Endodermal cell (in vitro differentiated cells): ENCODE results near the gene POC1A. TPM values are rescaled to one million over a fixed set of nuclear protein-coding genes. Genes with fewer than 3 reads are reported as not detected.

Source experiments
- DNase-seq: peaks from one replicate; pipeline ENCODE4 v3.0.0-alpha.2; 2017
- H3K27ac ChIP-seq: 2 replicates; pipeline ENCODE4 v1.5.1; 2013; ENCODE audit warnings: mild to moderate bottlenecking, low read depth, low read length, moderate library complexity
- H3K27me3 ChIP-seq: 2 replicates; pipeline ENCODE4 v1.6.1; 2013; ENCODE audit warnings: mild to moderate bottlenecking, low read length, moderate library complexity; ENCODE audit not compliant: insufficient read depth, control insufficient read depth, poor library complexity, severe bottlenecking
- H3K36me3 ChIP-seq: 2 replicates; pipeline ENCODE4 v1.7.0; 2013; ENCODE audit warnings: mild to moderate bottlenecking, low read length, moderate library complexity; ENCODE audit not compliant: control insufficient read depth, insufficient read depth
- H3K4me1 ChIP-seq: one replicate; pipeline ENCODE4 v1.7.0; 2013; ENCODE audit warnings: low read length; ENCODE audit not compliant: control insufficient read depth, insufficient read depth
- H3K4me3 ChIP-seq: 2 replicates; pipeline ENCODE4 v1.5.1; 2013; ENCODE audit warnings: mild to moderate bottlenecking, low read length, moderate library complexity
- H3K9ac ChIP-seq: 2 replicates; pipeline ENCODE4 v1.6.1; 2013; ENCODE audit warnings: mild to moderate bottlenecking, low read length, moderate library complexity; ENCODE audit not compliant: poor library complexity, severe bottlenecking; ENCODE audit errors: extremely low read depth
- H3K9me3 ChIP-seq: 2 replicates; pipeline ENCODE4 v1.6.1; 2013; ENCODE audit warnings: mild to moderate bottlenecking, low read length, moderate library complexity; ENCODE audit not compliant: control insufficient read depth
- H3K27ac Mint-ChIP-seq: 2 replicates; pipeline ENCODE4 v1.8.0; 2020; ENCODE audit warnings: mixed read lengths
- H3K27me3 Mint-ChIP-seq: 2 replicates; pipeline ENCODE4 v1.8.0; 2021; ENCODE audit warnings: mild to moderate bottlenecking, mixed read lengths; ENCODE audit not compliant: insufficient read depth
- H3K36me3 Mint-ChIP-seq: 2 replicates; pipeline ENCODE4 v1.8.0; 2020; ENCODE audit warnings: low read depth, mixed read lengths
- H3K4me1 Mint-ChIP-seq: 2 replicates; pipeline ENCODE4 v1.8.0; 2020; ENCODE audit warnings: mixed read lengths
- H3K4me3 Mint-ChIP-seq: 2 replicates; pipeline ENCODE4 v1.8.0; 2020; ENCODE audit warnings: mild to moderate bottlenecking, moderate library complexity, mixed read lengths
- H3K9me3 Mint-ChIP-seq: 2 replicates; pipeline ENCODE4 v1.8.0; 2020; ENCODE audit warnings: mild to moderate bottlenecking, mixed read lengths
- WGBS, 2 experiments: methylation state at CpG; one replicate each; pipeline versions ENCODE4 v1.1.5 to v1.1.7; 2013; ENCODE audit warnings: missing lambda C conversion rate in 2 of 2, mixed read lengths in 1 of 2; ENCODE audit not compliant: insufficient coverage in 1 of 2, insufficient read length in 1 of 2; 5-methylcytosine and 5-hydroxymethylcytosine counted together
- total RNA-seq, 2 donors: library from RNA; stranded (reverse); fragmentation: NEBNext Ultra II Directional in 1 of 2; extraction: Animal tissue kit (Norgen Biotek cat#: 25700) in 1 of 2; gene quantifications; 2 replicates in 1 of 2; 3 replicates in 1 of 2; pipeline ENCODE4 v1.2.1, GENCODE V29; 2021
- TF ChIP-seq, protein P1 (sequence below): fragments of 200-600 bp; sonication (generic); conservative IDR thresholded peaks from 2 replicates; pipeline ENCODE4 v1.5.0; 2021; ENCODE audit warnings: antibody characterized with exemption, mild to moderate bottlenecking

The POC1A gene
- total RNA-seq, 2 donors from 2014 or later = 19.7 to 24.0 TPM

DNA sequence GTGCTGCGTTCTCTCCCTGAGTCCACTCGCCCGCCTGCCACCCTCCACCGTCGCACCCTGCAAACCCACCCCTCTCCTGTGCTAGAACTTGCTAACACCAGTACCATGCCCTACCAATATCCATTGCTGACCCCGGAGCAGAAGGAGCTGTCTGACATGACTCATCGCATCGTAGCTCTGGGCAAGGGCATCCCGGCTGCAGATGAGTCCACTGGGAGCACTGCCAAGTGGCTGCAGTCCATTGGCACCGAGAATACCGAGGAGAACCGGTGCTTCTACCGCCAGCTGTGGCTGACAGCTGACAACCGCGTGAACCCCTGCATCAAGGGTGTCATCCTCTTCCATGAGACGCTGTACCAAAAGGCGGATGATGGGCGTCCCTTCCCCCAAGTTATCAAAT is 38.8 kb upstream of the POC1A start:
- H3K27me3 Mint-ChIP-seq = no peaks in the 10 kb centered on the region
- H3K4me3 ChIP-seq = no peak overlapping the region

DNA sequence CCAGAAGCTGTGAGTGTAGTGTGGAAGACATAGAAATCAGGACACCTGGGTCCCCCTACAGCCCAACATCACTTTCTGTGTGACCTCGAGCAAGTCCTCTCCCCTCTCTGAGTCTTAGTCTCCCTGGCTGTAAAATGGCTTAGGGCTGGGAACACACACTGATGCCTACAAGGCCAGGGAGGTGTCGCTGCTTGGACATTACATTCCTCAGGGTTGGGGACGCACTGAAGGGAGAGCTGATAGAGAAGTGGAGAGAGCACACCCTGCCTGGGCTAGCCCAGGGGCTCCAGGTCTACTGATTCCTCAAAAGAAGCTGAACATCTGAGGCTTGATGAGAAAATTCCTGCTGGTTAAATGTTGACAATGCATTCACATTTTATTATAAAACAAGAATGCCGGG is 37.4 kb upstream of the POC1A start:
- Mint-ChIP-seq H3K27me3 (no peaks in the 10 kb centered on the region), H3K36me3 (no peaks in the 10 kb centered on the region), H3K27ac (no peak overlapping the region), H3K4me3 (no peak overlapping the region), H3K9me3 (no peaks in the 10 kb centered on the region), H3K4me1 (no peaks in the 10 kb centered on the region)
- no peaks in the 10 kb centered on the region for H3K9me3 ChIP-seq
- H3K4me1 ChIP-seq = no peaks in the 10 kb centered on the region
- no peaks in the 10 kb centered on the region for H3K36me3 ChIP-seq
- 70 to 85% methylated on average over 2 to 4 of the region's 4 CpGs for WGBS, 2 experiments
- DNase-seq = no peak
- TF ChIP-seq, protein P1, sequence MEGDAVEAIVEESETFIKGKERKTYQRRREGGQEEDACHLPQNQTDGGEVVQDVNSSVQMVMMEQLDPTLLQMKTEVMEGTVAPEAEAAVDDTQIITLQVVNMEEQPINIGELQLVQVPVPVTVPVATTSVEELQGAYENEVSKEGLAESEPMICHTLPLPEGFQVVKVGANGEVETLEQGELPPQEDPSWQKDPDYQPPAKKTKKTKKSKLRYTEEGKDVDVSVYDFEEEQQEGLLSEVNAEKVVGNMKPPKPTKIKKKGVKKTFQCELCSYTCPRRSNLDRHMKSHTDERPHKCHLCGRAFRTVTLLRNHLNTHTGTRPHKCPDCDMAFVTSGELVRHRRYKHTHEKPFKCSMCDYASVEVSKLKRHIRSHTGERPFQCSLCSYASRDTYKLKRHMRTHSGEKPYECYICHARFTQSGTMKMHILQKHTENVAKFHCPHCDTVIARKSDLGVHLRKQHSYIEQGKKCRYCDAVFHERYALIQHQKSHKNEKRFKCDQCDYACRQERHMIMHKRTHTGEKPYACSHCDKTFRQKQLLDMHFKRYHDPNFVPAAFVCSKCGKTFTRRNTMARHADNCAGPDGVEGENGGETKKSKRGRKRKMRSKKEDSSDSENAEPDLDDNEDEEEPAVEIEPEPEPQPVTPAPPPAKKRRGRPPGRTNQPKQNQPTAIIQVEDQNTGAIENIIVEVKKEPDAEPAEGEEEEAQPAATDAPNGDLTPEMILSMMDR = no peak
- no peak overlapping the region for H3K4me3 ChIP-seq
- H3K9ac ChIP-seq = no peak overlapping the region
- H3K27ac ChIP-seq = no peak overlapping the region
- H3K27me3 ChIP-seq = no peaks in the 10 kb centered on the region

More for the DNA sequence above, 38.8 kb upstream of the POC1A start:
- H3K27me3 ChIP-seq = no peaks in the 10 kb centered on the region
- no peaks in the 10 kb centered on the region for H3K36me3 ChIP-seq
- no peak for DNase-seq
- H3K9me3 Mint-ChIP-seq = no peaks in the 10 kb centered on the region
- peaks cover 3% of the 10 kb centered on the region for H3K4me1 ChIP-seq
- no peak overlapping the region for H3K9ac ChIP-seq
- no peak overlapping the region for H3K27ac ChIP-seq
- H3K4me1 Mint-ChIP-seq = peaks cover 5% of the 10 kb centered on the region
- no peaks in the 10 kb centered on the region for H3K36me3 Mint-ChIP-seq
- 93 to 94% methylated on average over 13 to 18 of the region's 18 CpGs for WGBS, 2 experiments
- H3K9me3 ChIP-seq = no peaks in the 10 kb centered on the region
- H3K27ac Mint-ChIP-seq = no peak overlapping the region
- no peak overlapping the region for H3K4me3 Mint-ChIP-seq
- TF ChIP-seq, protein P1 = no peak

DNA sequence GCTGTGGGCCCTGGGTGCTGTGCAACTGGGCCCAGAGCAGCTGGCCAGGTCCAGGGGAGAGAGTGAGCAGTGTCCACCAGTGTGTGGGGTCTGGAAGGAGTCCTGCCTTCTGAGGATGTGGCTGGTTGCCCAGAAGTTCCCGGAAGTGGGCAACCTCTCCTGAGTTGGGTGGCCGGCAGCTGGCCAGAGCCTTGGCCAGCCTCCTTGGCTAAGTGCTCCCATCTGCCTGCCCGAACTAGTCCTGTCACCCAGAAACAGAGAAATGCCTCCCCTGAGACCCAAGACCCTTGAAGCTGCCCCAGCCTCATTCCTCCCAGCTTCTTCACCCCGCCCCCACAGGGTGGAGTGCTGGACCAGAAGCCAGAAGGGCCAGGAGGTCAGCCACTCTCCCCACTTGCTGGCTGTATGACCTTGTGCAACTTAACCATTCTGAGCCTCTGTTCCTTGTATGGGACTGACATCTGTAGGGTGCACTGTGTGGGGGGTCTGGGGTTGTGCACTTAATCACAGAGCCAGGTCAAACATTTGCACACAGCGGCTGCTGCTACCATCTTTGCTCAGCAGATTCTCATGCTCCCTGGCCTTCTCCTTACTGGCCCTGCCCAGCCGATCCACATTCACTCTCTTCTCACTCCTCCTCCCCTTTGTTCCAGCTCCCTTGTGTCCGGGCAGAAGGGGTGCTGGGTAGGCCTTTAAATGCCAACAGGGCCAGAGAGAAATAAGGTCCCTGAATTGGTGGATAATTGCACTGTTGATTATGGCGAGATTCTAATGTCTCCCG is 36.3 kb upstream of the POC1A start:
- DNase-seq = no peak
- no peak overlapping the region for H3K4me3 ChIP-seq
- Mint-ChIP-seq H3K4me3 (no peak overlapping the region), H3K36me3 (no peaks in the 10 kb centered on the region), H3K27me3 (no peaks in the 10 kb centered on the region), H3K27ac (no peak overlapping the region), H3K9me3 (no peaks in the 10 kb centered on the region), H3K4me1 (no peaks in the 10 kb centered on the region)
- H3K9ac ChIP-seq = no peak overlapping the region
- no peaks in the 10 kb centered on the region for H3K4me1 ChIP-seq
- H3K36me3 ChIP-seq = no peaks in the 10 kb centered on the region
- 89 to 100% methylated on average over 5 to 9 of the region's 9 CpGs for WGBS, 2 experiments
- no peaks in the 10 kb centered on the region for H3K27me3 ChIP-seq
- no peaks in the 10 kb centered on the region for H3K9me3 ChIP-seq
- TF ChIP-seq, protein P1 = no peak
- H3K27ac ChIP-seq = no peak overlapping the region
